Urothelium cell line (cell line): Measurements from ENCODE around the gene MROH8.
A peak's percentile ranks its signal among the peaks of the same experiment; 100 is the strongest.

Experiments used
- DNase-seq: peaks from one replicate; pipeline ENCODE4 v3.0.0; 2011; ENCODE audit warnings: low spot score, mixed read lengths
- FAIRE-seq: peaks from 2 replicates; lab custom pipeline; 2011; peaks lifted over from hg19 to GRCh38; lab: Jason Lieb, UNC

The MROH8 gene

DNA sequence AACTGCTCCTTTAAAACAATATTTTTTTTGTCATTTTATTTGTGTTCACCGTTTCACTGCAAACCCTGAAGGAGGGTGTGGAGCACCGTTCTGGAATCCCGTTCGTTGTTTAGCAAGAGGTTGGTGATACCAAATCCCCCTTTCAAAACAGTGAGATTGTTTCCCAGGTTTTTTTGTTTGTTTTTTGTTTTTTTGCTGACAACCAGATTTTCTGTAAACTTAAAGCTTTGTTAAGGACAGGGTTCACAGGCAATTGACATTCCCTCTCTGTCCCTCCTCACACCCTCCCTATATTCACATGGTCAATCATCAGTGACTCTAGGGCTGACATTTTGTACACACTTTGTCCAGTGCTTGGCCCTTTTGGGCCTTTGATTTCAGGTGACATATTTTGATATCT, 21.0 kb upstream of the MROH8 start:
- FAIRE-seq = no peak
- DNase-seq = no peak

DNA sequence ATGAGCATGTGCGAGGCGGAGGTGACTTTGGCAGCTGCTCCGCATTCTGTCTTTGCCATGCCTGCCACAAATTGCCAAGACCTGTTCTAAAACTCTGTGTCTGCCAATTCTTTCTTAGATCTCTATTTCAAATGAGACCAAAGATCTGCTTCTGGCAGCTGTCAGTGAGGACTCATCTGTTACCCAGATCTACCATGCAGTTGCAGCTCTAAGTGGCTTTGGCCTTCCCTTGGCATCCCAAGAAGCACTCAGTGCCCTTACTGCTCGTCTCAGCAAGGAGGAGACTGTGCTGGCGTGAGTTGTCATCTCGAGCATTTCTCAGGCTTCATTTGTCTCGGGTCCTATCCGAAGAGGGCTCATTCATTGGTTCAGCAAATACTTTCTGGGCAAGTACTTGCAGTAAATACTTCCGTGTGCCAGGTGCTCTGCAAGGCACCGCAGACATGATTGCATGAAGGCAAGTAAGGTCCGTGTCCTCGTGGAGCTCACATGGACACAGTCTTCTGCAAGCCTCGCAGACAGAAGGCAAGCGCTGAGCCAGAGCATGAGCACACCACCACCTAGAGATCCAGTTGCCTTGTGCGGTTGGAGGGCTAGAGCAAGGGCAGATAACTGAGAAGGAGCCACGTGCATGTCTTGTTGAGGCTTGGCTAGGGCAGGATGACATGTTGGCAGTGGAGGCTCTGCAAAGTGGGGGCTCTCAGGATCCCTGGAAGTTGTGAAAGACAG, 19.7 kb upstream of the MROH8 start:
- no peak for DNase-seq
- no peak for FAIRE-seq

DNA sequence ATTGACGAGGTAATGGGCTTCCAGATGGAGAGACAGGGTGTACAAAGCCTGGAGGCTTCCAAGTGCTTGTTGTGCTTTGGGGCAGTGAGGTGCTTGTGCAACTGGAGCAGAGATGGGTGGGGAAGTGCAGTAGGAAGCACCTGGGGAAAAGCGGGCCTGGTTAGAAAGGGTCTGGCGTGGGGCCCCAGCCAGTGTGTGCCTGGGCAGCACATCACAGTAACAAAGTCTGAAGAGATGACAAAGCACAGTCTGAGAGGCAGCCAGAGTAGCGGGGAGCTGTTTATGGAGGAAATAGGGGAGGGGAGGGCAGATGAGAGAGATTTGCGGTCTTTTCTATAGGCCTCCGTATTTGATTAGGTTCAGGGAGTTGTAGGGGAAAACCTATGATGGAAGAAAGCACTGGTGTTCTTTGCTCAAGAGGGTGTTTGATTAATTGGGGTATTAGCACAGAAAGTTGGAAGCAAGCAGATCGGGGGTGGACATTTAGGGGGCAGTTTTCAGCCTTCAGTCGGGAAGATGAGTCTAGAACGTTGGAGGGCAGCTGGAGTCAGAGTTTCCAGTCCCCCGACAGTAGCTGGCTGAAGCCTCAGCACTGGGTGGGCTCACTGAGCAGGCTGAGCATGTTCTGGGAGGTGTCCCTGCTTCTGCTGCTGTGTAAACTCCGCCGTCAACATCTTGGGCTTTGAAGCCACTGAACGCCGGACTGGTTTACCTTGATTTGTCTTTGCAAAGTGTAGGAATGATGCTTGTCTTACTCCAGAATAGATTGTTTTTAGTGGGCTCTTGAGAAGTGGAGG, 15.5 kb upstream of the MROH8 start:
- FAIRE-seq (no peak), DNase-seq (no peak)

DNA sequence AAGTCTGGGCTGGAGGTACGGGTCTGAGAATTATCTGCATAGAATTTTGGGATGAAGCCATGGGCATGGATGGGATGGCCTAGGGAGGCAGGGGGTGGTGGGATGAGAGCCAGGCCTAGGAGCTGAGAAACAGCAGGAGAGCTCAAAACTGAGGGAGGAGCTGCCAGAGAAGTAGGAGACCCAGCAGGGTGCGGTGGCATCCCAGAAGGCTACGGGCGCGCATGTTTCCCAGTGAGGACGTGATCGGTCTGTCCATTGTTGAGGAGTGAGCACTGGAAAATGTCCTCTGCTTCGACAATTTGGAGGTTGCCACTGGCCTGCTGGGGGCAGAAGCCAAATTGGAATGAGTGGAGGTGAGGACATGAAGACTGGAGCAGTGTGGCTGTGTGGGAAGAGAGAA, 14.5 kb upstream of the MROH8 start:
- DNase-seq = no peak
- no peak for FAIRE-seq

DNA sequence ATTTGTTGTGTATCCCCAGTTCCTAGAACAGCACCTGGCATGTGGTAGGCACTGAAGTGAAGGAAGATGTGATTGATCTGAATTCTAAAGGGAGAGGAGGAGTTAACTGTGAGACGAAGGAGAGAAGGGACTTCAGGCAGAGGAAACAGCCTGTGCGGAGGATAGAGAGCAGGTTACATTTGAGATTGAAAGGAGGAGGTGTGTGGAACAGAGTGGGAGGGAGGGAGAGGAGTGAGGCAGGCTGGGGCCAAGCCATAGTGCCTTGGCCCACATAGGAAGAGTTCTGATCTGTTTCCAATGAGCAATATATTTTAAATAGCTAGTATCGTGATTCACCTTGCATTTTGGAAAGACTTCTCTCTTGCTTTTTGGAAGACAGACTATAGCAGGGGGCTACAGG, 13.9 kb upstream of the MROH8 start:
- DNase-seq (no peak), FAIRE-seq (no peak)

DNA sequence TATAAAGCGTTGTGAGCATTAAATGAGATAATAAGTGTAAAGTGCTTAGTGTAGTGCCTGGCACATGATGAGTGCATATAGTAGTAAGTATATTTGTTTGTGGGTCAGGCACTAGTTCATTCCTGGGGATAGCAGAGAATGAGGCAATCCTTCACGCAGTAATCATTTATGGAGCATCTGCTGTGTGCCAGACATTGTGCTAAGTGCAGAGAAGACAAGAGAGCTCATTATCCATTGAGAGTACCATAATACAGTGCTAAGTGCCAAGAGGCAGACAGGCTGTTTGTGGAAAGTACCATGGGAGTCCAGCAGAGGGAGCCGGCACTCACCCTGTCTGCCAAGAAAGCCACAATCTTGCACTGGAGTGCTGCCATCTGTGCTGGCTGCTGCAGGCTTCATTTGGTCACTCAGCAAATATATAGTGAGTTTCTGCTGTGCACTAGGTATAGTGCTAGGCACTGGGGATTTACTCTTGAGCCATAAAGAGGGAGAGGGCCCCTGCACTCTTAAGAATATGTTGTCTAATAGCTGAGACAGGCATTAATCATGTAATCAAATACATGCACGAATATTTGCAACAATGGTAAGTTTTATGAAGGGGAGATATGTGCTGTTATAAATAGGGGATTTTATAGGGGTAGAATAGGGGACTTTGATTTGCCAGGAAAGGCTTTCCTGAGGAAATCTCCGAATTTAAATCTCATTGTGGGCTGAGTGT, 12.9 kb upstream of the MROH8 start:
- DNase-seq = peak; percentile 88
- no peak for FAIRE-seq

DNA sequence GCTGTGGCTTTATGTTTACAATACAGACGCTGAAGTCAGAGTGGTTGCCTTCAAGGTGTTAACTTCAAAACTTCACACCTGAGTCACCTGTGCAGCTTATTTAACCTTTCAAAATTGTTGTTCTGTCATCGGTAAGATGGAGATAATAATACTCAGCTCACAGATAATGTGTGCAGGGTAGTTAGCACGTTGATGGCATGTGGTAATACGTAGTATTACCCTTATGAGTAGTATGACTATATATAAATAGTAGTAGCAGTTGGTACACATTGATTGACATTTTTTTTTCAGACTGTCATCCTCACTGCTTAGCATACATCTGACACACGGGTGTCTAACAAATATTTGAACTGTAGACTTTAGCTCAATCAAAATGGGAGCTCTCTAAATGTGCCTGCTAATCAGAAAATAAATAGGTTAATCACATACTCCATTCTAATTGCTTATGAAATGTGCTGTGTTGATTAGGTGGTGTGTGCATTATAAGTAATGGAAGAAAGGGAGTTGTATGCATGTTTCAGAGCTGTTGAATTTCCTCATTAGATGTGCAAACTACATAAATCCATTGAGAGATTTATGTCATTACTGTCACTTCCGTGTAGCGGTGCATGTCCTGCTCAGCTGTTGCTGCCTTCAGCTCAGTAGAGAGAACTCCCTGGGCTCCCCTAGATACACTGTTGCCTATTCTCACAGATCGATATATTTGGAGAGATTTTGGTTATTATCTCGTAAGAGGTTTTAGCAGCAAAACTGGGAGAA, 11.2 kb upstream of the MROH8 start:
- DNase-seq (no peak), FAIRE-seq (no peak)

DNA sequence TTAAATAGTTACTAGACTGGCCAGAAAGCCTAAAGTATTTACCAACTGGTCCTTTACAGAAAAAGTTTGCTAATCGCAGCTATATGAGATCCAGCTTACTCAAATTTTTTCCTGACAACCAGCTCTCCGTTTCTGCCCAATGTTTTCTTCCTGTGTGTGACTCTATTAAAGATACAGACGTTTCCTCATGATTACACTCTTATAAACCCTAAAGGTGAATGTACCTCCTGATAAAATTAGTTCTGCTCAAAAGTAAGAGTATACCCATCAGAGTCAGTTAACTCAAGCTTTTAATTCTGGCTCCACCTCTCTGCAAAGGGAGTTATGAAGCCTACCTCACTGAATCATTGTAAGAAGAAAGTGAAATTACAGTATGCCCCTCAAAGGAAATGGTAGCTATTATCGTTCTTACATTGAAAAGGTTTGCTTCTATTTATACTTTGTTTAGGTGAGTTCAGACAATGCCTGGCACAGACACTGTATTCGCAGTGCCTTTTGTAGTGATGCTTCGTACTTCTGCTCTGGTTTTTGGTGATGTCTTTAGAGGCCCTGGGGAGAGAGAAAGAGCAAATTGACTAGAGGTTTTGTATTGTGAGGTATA, 10.2 kb upstream of the MROH8 start:
- DNase-seq (no peak), FAIRE-seq (no peak)

DNA sequence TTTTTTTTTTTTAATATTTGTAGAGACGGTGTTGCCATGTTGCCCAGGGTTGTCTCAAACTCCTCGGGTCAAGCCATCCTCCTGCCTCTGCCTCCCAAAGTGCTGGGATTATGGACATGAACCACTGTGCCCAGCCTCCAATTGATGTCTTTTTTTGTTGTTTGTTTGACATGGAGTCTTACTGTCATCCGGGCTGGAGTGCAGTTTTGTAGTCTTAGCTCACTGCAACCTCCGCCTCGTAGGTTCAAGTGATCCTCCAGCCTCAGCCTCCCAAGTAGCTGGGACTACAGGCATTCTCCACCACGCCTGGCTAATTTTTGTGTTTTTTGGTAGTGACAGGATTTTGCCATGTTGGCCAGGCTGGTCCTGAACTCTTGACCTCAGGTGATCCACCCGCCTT, 9.4 kb upstream of the MROH8 start:
- FAIRE-seq (no peak), DNase-seq (no peak)

DNA sequence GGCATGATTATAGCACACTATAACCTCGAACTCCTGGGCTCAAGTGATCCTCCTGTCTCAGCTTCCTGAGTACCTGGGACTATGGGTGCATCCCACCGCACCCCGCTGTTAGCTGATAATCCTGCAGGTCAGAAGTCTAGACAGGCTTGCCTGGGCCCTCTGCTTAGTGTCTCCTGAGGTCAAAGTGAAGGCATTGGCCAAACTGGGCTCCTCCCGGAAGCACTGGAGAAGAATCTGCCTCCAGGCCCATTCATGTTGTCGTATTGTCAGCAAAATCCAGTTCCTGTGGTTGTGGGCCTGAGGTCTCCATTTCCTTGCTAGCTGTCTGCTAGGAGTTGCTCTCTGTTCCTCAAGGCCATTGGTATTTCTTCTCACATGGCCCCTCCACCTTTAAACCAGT, 6.3 kb upstream of the MROH8 start:
- DNase-seq (no peak), FAIRE-seq (no peak)

DNA sequence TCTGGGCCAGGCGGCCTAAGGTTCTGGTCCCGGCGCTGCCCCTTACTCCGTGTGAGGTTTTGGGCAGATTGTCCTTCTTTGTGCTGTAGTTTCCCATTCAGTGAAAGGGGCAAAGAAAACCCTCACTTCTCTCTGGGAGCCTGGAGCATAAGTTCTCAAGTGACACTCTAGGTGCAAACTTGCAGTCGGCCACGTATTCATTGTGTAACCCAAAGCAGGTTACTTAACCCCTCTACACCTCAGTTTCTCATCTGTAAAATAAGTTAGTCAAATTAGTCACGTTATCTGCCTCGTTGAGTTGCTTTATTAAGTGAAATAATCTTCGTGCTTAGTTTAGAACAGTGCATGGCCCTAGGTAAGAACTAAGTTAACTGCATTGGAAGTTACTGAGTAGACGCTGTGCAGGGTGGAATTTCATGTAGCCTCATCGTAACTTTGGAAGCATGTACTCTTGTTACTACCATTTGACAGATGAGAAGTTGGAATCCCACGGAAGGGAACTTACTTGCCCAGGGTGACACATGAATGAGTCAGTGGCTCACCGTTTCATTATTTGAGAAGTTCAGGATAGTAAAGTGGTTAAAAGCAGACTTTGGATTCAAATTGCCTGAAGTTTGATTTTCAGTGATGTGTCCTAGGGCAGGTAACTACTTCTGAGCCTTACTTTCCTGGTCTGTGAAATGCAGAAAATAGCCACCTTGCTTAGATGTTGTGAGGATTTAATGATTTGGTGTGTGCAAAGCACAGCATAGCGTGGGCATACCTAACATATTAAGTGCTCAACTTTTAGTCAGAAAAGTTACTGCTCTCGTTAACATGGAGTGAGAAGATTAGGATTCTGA, 556 bp upstream of the MROH8 start:
- DNase-seq (no peak), FAIRE-seq (no peak)

DNA sequence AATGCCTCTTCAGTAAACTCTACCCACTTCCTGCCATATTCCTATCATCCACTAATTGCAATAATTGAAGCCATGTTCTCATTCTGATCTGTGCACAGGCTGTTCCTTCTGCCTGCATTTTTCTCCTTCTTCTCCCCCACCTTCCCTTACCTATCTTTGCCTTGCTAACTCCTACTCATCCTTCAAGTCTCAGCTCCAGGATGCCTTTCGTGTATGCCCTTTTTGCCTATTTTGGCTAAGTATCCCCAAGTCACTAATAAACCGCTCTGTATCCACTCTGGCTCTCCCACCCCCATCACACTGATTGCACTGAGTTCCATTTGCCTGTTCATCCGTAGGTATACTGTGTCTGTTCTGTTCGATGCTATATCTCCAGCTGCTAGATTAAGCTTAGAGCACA, 6.5 kb downstream of the MROH8 start:
- FAIRE-seq = no peak

DNA sequence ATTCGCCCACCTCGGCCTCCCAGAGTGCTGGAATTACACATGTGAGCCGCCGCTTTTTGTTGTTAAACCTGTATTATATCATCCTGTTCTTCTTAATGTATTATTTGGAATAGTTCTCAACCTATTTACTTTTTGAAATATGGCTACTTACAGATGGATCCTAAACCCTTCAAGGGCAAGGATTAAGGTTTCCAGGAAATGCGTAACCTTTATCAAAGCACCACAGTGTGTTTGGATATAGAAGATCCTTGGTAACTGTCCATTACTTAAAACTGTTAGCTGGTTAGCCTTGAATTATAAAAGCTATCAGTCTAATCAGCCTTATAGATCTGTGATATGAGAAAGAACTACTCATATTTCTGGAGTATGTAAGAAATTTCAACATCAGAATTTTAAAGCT, 12.5 kb downstream of the MROH8 start:
- DNase-seq = no peak
- FAIRE-seq = no peak

More for the DNA sequence above, 6.5 kb downstream of the MROH8 start:
- DNase-seq = no peak

DNA sequence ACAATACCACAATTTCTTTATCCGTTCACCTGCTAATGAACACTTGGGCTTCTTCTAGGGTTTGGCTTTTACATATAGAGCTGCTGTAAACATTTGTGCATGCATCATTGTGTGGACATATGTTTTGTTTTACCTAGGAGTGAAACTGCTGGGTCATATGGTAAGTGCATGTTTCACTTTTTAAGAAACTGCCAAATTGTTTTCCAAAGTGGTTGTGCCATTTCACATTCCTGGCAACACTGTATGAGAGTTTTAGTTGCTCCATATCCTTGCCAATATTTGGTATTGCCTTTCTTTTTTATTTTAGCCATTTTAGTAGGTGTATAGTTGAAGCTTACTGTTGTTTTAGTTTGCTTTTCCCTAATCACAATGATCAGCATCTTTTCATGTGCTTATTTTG, 14.3 kb downstream of the MROH8 start:
- no peak for FAIRE-seq
- DNase-seq = no peak

DNA sequence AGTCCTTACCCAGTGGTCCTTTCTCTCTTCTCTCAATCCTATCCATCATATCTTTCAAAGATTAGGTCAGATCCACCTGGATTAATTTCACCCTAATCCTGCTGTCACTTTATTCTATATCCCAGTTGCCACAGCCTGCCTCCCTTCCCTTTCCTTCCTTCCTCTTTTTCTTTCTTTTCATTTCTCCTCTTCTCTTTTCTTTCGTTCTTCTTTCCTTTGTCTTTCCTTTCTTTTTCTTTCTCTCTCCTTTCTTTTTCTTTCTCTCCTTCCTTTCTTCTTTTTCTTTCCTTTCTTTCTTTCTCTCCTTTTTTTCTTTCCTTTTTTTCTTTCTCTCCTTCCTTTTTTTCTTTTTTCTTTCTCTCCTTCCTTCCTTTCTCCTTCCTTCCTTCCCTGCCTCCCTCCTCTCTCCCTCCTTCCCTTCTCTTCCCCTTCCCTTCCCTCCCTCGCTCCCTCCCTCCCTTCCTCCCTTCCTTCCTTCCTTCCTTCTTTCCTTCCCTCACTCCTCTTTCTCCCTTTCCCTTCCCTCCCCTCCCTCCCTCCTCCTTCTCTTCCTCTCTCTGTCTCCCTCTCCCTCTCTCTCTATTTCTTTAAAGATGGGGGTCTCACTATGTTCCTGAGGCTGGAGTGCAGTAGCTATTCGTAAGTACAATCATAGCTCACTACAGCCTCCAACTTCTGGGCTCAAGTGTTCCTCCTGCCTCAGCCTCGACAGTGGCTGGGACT, 15.4 kb downstream of the MROH8 start:
- DNase-seq (no peak), FAIRE-seq (no peak)

DNA sequence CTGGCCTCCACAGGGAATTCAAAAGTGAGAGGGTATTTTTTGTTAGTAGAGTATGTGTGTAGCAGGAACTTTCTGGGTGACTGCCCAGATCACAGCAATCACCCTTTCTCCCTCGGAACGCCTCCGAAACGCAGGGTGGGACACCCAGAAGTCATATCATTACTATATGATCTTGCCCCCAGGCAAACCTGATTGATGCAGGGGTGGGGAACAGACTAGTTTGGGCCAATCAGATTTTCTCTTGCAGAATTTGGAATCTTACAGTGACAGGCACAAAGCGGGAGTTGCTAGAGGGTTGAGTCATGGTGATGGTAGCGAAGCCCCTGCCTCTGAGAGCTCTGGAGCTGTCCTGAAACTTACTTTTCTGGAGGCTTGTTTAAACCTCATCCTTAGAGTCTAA, 16.7 kb downstream of the MROH8 start:
- no peak for DNase-seq
- FAIRE-seq = no peak

DNA sequence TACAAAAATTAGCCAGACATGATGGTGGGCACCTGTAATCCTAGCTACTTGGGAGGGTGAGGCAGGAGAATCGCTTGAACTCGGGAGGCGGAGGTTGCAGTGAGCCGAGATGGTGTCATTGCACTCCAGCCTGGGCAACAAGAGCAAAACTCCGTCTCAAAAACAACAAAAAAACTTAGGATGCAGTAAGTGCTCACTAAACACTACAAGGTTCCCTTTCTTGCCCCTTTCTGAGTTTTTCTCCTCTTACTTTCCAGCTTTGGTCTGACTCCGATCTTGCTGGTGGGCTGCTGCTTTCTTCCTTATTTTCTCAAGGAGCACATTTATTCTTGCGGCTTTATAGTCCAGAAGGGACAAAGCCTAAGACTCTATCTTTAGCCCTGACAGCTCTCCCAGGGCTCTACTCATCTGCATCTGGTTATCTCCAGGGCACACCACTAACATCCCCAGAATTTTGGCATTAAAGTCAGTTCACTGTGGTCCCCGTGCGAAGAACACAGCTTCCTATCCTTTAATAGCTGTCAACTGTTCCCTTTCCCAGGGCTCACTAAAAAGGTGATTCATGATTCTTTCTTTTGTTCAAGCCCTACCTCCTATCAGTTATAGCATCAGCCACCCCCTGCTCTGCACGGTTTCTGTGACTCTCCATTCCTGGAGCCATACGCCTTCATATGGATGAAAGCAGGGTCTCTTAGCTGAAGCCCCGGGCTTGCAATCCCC, 17.4 kb downstream of the MROH8 start:
- FAIRE-seq = no peak
- DNase-seq = no peak

DNA sequence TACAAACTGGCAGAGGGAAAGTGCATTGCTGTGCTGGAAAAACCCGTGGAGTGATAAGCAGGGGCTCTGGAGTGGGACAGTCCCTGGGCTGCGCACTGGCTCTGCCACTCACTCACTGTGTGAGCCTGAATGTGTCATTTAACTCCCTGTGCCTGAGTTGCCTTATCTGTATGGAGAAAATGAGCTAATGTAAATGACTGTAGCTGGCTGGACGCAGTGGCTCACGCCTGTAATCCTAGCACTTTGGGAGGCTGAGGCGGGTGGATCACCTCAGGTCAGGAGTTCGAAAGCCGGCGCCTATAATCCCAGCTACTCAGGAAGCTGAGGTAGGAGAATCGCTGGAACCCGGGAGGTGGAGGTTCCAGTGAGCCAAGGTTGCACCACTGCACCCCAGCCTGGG, 18.7 kb downstream of the MROH8 start:
- FAIRE-seq (no peak), DNase-seq (no peak)

DNA sequence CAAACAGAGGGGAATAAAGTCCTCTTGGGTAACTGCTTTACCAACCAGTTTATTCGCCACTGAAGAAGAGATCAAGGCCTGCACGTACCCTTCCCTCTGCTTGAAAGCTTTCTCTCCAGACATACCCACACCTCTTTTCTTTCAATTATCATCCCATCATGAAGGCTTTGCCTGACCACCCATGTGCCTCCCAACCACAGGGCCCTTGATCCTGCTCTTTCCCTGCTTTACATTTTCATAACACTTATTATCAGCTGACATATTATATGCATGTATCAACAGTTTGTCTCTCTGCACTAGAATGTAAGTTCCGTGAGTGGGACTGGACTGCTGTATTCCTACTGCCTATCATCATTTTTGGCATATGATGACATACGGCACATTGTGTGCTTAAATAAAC, 21.1 kb downstream of the MROH8 start:
- no peak for FAIRE-seq
- no peak for DNase-seq
